SU-DHL-6 (cell line): ENCODE results near the gene HS3ST4.

ENCODE experiments used
- EZH2phosphoT487 ChIP-seq: fragments of 200-600 bp; sonication (generic), shearing (Covaris generic); conservative IDR thresholded peaks from 2 replicates; pipeline ENCODE4 v1.6.1; 2018; ENCODE audit warnings: mild to moderate bottlenecking, antibody characterized with exemption, low read length, moderate library complexity, mixed read lengths
- TF ChIP-seq, protein P1 (sequence below): fragments of 200-600 bp; sonication (generic); IDR thresholded peaks from one replicate; pipeline ENCODE4 v1.5.1; 2017; ENCODE audit warnings: antibody characterized with exemption, mild to moderate bottlenecking, low read length, moderate library complexity; ENCODE audit not compliant: insufficient read depth, poor library complexity, severe bottlenecking

DNA sequence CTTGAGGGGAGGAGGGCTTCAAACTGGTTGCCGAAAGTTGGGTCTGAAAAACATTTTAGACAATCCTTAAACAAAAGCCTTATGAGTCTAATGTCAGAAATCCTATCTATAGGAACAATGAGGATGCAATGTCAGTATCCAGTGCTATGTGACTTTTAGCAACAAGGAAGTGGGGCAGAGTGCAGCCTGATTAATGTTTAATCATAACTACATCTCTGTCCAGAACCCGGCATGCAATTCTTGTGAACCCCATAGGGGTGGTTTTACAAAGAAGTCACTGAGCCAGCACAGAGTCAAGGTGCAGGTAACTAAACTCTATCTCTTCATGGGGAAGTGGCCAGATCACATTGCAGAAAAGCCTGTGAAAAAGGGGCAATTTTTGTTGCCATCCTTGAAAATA, 267.5 kb downstream of the HS3ST4 start:
- TF ChIP-seq, protein P1, sequence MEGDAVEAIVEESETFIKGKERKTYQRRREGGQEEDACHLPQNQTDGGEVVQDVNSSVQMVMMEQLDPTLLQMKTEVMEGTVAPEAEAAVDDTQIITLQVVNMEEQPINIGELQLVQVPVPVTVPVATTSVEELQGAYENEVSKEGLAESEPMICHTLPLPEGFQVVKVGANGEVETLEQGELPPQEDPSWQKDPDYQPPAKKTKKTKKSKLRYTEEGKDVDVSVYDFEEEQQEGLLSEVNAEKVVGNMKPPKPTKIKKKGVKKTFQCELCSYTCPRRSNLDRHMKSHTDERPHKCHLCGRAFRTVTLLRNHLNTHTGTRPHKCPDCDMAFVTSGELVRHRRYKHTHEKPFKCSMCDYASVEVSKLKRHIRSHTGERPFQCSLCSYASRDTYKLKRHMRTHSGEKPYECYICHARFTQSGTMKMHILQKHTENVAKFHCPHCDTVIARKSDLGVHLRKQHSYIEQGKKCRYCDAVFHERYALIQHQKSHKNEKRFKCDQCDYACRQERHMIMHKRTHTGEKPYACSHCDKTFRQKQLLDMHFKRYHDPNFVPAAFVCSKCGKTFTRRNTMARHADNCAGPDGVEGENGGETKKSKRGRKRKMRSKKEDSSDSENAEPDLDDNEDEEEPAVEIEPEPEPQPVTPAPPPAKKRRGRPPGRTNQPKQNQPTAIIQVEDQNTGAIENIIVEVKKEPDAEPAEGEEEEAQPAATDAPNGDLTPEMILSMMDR = no peak
- no peak for TF ChIP-seq EZH2phosphoT487
